ENCODE results near the gene POU2AF1.
A peak's percentile ranks its signal among the peaks of the same experiment; 100 is the strongest.

POU2AF1 gene

GRCh38 chr11:111378861-111379601 lies at the start of gene POU2AF1:
POU2AF1 (minus strand) TSS chr11:111379275; CDS start chr11:111379177, 98 bp downstream.
- no peak within 1 kb of the TSS for H3K27ac ChIP-seq
- TF ChIP-seq ZFX (IDR thresholded peaks at IDR 0.05; ENCODE audit: borderline replicate concordance): no peak
- no peak for TF ChIP-seq CTCF (IDR thresholded peaks at IDR 0.05)

- H3K27ac ChIP-seq: 0 out of 2 replicates have a peak overlapping the region, but pooled peaks have one; percentile 13
- TF ChIP-seq ZFX (IDR thresholded peaks at IDR 0.05; ENCODE audit: borderline replicate concordance): no peak
Observed at GRCh38 chr11:111428113-111428876, 49.2 kb upstream of the POU2AF1 start.

- TF ChIP-seq CTCF (IDR thresholded peaks at IDR 0.05) (no peak), ZFX (IDR thresholded peaks at IDR 0.05; ENCODE audit: borderline replicate concordance) (no peak)
- 0 out of 2 replicates have a peak overlapping the region, but pooled peaks have one; percentile 13 for H3K27ac ChIP-seq
Observed at GRCh38 chr11:111427471-111427912, 48.4 kb upstream of the POU2AF1 start.

GRCh38 chr11:111426617-111427016 lies 47.5 kb upstream of the POU2AF1 start:
- TF ChIP-seq ZFX (IDR thresholded peaks at IDR 0.05; ENCODE audit: borderline replicate concordance): no peak
- no peak for TF ChIP-seq CTCF (IDR thresholded peaks at IDR 0.05)
- peak overlapping the region; percentile 23; the same call in 1 of the 2 replicates for H3K27ac ChIP-seq

GRCh38 chr11:111423250-111423615 lies 44.2 kb upstream of the POU2AF1 start:
- H3K27ac ChIP-seq: no peak overlapping the region
- TF ChIP-seq ZFX (IDR thresholded peaks at IDR 0.05; ENCODE audit: borderline replicate concordance) (no peak), CTCF (IDR thresholded peaks at IDR 0.05) (peak; percentile 68)

- TF ChIP-seq ZFX (IDR thresholded peaks at IDR 0.05; ENCODE audit: borderline replicate concordance): no peak
- TF ChIP-seq CTCF (IDR thresholded peaks at IDR 0.05): peak; percentile 92
Observed at GRCh38 chr11:111422494-111423249, 43.6 kb upstream of the POU2AF1 start.

GRCh38 chr11:111421251-111421650 lies 42.2 kb upstream of the POU2AF1 start:
- no peak for TF ChIP-seq ZFX (IDR thresholded peaks at IDR 0.05; ENCODE audit: borderline replicate concordance)
- TF ChIP-seq CTCF (IDR thresholded peaks at IDR 0.05): no peak
- H3K27ac ChIP-seq: no peak overlapping the region

More at GRCh38 chr11:111422494-111423249, 43.6 kb upstream of the POU2AF1 start:
- no peak overlapping the region for H3K27ac ChIP-seq
